GM19372 (cell line): ENCODE results near the gene ODF2L.

Source experiments
- ATAC-seq: cut with Tn5 transposase; IDR thresholded peaks from one replicate; pipeline ENCODE4 v1.9.1; 2021; ENCODE audit warnings: mild to moderate bottlenecking, low read depth, moderate library complexity; ENCODE audit not compliant: unreplicated experiment

The ODF2L gene

GRCh38 chr1:86395751-86396497, at the start of gene ODF2L:
Gene ODF2L (minus strand): TSS chr1:86396323. CDS start chr1:86387027, 9,296 bp downstream.
- peak; percentile 100 for ATAC-seq

GRCh38 chr1:86445919-86446318, 49.8 kb upstream of the ODF2L start:
- ATAC-seq = no peak

GRCh38 chr1:86441997-86442396, 45.9 kb upstream of the ODF2L start:
- no peak for ATAC-seq

- ATAC-seq = no peak
These were observed 45.5 kb upstream of the ODF2L start for GRCh38 chr1:86441581-86441980.

- ATAC-seq = no peak
These were observed 39.9 kb upstream of the ODF2L start for GRCh38 chr1:86436041-86436440.

- no peak for ATAC-seq
These were observed 39.2 kb upstream of the ODF2L start for GRCh38 chr1:86435327-86435726.

- no peak for ATAC-seq
These were observed 37.9 kb upstream of the ODF2L start for GRCh38 chr1:86434059-86434458.

GRCh38 chr1:86430376-86430775, 34.3 kb upstream of the ODF2L start:
- ATAC-seq = no peak

- ATAC-seq = no peak
These were observed 33.7 kb upstream of the ODF2L start for GRCh38 chr1:86429835-86430234.

GRCh38 chr1:86429122-86429725, 33.1 kb upstream of the ODF2L start:
- ATAC-seq = no peak

GRCh38 chr1:86423873-86424272, 27.8 kb upstream of the ODF2L start, which contains the start of gene CLCA2:
Gene CLCA2 (plus strand): TSS chr1:86424171. CDS start chr1:86424248, 77 bp downstream.
- no peak for ATAC-seq

- ATAC-seq = no peak
These were observed 27.4 kb upstream of the ODF2L start for GRCh38 chr1:86423473-86423872.

GRCh38 chr1:86421601-86422280, 25.6 kb upstream of the ODF2L start:
- no peak for ATAC-seq

- ATAC-seq = peak; percentile 92
These were observed 23.3 kb upstream of the ODF2L start for GRCh38 chr1:86419277-86419903.

- no peak for ATAC-seq
These were observed 20.2 kb upstream of the ODF2L start for GRCh38 chr1:86416343-86416742.

- ATAC-seq = no peak
These were observed 14.8 kb upstream of the ODF2L start for GRCh38 chr1:86410879-86411278.

GRCh38 chr1:86409416-86410021, 13.4 kb upstream of the ODF2L start:
- no peak for ATAC-seq

- ATAC-seq = peak; percentile 25
These were observed 371 bp upstream of the ODF2L start for GRCh38 chr1:86396498-86396890.

- ATAC-seq = no peak
These were observed 1.7 kb downstream of the ODF2L start for GRCh38 chr1:86394416-86394815.

- ATAC-seq = peak; percentile 92
These were observed 6.8 kb downstream of the ODF2L start for GRCh38 chr1:86389307-86389706.

GRCh38 chr1:86388777-86389176, 7.3 kb downstream of the ODF2L start:
- no peak for ATAC-seq
